Fibroblast of pulmonary artery (primary cell): ENCODE measurements around the gene SNCAIP.

Experiments
- DNase-seq: peaks from one replicate; pipeline ENCODE4 v3.0.0-alpha.2; 2010; ENCODE audit warnings: low read depth
- H3K4me3 ChIP-seq: replicated peaks from 2 replicates; pipeline ENCODE4 v1.5.1; 2011; ENCODE audit warnings: low read depth, mild to moderate bottlenecking, control low read depth, low read length, moderate library complexity
- TF ChIP-seq, protein P1 (sequence below): IDR thresholded peaks from 2 replicates; pipeline ENCODE4 v1.5.1; 2011; ENCODE audit warnings: mild to moderate bottlenecking, control low read depth, low read length, inconsistent platforms; ENCODE audit errors: missing control alignments

SNCAIP gene

GRCh38 chr5:122469384-122469919 lies 157.4 kb downstream of the SNCAIP start:
- H3K4me3 ChIP-seq: no peak overlapping the region
- no peak for DNase-seq
- TF ChIP-seq, protein P1, sequence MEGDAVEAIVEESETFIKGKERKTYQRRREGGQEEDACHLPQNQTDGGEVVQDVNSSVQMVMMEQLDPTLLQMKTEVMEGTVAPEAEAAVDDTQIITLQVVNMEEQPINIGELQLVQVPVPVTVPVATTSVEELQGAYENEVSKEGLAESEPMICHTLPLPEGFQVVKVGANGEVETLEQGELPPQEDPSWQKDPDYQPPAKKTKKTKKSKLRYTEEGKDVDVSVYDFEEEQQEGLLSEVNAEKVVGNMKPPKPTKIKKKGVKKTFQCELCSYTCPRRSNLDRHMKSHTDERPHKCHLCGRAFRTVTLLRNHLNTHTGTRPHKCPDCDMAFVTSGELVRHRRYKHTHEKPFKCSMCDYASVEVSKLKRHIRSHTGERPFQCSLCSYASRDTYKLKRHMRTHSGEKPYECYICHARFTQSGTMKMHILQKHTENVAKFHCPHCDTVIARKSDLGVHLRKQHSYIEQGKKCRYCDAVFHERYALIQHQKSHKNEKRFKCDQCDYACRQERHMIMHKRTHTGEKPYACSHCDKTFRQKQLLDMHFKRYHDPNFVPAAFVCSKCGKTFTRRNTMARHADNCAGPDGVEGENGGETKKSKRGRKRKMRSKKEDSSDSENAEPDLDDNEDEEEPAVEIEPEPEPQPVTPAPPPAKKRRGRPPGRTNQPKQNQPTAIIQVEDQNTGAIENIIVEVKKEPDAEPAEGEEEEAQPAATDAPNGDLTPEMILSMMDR: no peak

DNA sequence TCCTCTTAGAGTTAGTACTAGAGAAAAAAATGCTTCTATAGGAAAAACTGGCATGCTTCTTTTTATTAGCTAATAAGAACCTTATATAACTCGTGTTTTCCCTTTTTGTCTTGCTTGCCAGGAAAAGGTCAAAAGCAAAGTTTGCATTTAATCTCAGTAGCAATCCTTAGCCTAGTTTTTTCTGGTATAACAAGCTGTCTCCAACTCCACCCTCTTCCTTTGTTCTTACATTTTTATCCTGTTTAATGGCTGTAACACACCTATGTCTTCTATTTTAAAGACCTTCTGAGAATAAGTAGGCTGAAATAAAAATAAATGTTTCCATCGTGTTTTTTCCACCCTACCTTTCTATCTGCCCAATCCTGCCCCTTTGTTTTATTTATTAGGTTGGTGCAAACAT lies 158.3 kb downstream of the SNCAIP start:
- no peak overlapping the region for H3K4me3 ChIP-seq
- DNase-seq: no peak
- TF ChIP-seq, protein P1: no peak

- H3K4me3 ChIP-seq: no peak overlapping the region
- TF ChIP-seq, protein P1: no peak
- DNase-seq: no peak
These were observed 159.2 kb downstream of the SNCAIP start for GRCh38 chr5:122471031-122471751.

- DNase-seq: no peak
- H3K4me3 ChIP-seq: no peak overlapping the region
- TF ChIP-seq, protein P1: no peak
These were observed 159.7 kb downstream of the SNCAIP start for GRCh38 chr5:122471752-122472061.

GRCh38 chr5:122473138-122473843 lies 161.3 kb downstream of the SNCAIP start:
- H3K4me3 ChIP-seq: no peak overlapping the region
- DNase-seq: no peak
- TF ChIP-seq, protein P1: no peak

GRCh38 chr5:122473941-122474340 lies 161.9 kb downstream of the SNCAIP start:
- no peak overlapping the region for H3K4me3 ChIP-seq
- DNase-seq: no peak
- TF ChIP-seq, protein P1: no peak
